NCI-H345 treated with DMSO at 0.1 percent for 48 hours (cell line): ENCODE data around the gene CSN3.
"Not testable (repeated sequence)": the region's sequence is repeated elsewhere in the genome, so short reads cannot be mapped to it uniquely, and the experiment has no call there.

Source experiments
- DNase-seq: peaks from one replicate; lab custom pipeline; 2025; ENCODE audit not compliant: unreplicated experiment; lab: John Stamatoyannopoulos, UW

The CSN3 gene, protein sequence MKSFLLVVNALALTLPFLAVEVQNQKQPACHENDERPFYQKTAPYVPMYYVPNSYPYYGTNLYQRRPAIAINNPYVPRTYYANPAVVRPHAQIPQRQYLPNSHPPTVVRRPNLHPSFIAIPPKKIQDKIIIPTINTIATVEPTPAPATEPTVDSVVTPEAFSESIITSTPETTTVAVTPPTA

DNA sequence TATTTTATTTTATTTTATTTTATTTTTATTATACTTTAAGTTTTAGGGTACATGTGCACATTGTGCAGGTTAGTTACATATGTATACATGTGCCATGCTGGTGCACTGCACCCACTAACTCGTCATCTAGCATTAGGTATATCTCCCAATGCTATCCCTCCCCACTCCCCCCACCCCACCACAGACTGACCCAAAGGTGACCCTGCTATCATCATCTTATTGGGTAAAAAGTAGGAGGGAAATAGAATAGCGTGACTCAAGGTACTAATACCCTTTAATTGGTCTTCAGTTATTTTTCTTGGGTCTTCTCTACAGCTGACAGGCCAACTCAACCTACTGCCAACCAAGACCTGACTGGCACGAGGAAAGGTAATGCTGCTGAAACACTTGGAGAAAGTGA lies at the start of gene CSN3:
TSS of gene CSN3 (plus strand) at position 301 of the 400 bp plus-strand sequence. CDS start 2,223 bp downstream, outside the sequence.
- DNase-seq = not testable (repeated sequence)

DNA sequence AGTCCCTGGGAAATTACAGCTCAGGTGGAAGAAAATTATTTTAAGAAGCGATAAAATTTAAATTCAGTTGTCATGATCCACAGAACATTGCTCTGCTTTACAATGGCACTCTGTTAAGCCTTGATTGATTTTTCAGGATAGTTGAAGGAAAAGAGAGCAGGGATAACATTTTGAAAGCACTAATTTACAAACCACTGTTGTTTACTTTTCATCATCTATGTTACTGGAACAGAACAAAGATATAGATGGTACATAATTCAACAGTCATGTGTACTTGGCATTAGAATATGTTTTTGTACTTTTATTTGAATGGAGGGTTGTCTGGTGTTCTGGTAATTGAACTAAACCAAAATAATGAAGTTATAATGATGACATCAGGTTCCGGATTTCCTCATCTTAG lies 49.5 kb upstream of the CSN3 start:
- no peak for DNase-seq

DNA sequence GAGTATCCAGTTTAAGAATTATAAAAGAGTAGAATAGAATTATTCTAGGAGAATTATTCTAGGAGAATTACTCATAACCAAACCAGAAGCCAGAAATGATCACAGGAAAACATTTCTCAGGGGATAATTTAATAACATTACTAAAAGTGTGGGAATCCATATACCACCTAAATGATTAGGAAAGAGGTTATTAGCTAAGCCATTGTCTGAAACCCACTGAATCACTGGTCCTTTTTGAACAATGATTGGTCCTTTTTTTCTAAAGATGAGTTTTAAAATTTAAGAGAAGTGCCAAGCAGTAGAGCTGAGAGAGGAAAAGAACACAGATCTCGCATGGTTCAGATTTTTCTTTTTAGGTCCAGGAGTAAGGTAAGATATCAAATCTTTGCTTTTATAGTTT lies 47.0 kb upstream of the CSN3 start, which contains the start of gene ODAM:
TSS of gene ODAM (plus strand) at position 301 of the 400 bp plus-strand sequence. CDS start 819 bp downstream, outside the sequence.
- DNase-seq = no peak

GRCh38 chr4:70196857-70197256 lies 45.5 kb upstream of the CSN3 start:
- no peak for DNase-seq

GRCh38 chr4:70197842-70198241 lies 44.6 kb upstream of the CSN3 start:
- DNase-seq = no peak

GRCh38 chr4:70203601-70204000 lies 38.8 kb upstream of the CSN3 start:
- DNase-seq = no peak

DNA sequence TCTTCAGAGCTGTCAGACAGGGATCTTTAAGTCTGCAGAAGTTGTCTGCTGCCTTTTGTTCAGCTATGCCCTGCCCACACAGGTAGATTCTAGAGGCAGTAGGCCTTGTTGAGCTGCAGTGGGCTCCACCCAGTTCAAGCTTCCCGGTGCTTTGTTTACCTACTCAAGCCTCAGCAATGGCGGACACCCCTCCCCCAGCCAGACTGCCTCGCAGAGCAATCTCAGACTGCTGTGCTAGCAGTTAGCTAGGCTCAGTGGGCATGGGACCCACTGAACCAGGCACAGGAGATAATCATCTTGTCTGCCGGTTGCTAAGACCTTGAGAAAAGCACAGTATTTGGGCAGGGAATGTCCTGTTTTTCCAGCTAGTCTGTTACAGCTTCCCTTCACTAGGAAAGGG lies 29.6 kb upstream of the CSN3 start:
- not testable (repeated sequence) for DNase-seq

DNA sequence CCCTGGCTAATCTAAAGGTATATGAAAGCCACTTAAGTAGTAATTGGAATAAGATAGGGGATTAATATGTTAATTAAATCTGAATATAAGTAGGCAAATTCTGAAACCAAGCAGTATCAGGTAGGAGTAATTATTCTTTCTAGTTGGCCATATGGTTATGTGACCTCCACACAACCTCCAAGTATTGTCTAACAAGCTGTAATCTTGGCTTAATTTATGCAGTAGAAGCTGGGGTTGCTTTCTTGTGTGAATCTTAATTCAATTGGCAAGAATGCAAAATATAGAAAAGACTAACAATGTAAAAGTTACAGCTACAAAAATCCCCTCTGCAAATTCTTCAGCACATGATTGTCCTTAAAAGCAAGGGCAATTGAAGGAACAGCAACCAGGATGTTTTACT lies 26.3 kb upstream of the CSN3 start:
- not testable (repeated sequence) for DNase-seq

DNA sequence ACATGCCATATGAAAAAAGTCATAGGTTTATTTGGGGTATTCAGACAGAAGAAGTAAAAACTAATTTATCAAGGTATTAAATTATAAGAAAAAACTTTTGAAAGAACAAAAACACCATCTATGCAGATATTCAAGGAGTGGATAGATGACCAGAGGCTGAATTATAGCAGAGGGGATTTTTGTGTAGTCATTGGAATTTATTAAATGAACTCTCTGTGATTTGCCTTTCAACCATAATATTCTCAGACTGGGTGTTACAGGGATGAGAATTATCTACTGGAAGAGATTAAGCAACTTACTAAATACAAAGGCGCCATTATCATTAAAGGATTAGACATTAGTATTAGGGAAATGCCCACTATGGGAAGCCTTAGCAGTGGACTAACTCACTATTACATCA lies 25.8 kb upstream of the CSN3 start:
- not testable (repeated sequence) for DNase-seq

DNA sequence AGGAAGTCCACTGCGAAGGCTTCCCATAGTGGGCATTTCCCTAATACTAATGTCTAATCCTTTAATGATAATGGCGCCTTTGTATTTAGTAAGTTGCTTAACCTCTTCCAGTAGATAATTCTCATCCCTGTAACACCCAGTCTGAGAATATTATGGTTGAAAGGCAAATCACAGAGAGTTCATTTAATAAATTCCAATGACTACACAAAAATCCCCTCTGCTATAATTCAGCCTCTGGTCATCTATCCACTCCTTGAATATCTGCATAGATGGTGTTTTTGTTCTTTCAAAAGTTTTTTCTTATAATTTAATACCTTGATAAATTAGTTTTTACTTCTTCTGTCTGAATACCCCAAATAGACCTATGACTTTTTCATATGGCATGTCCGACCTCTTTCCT lies 21.0 kb upstream of the CSN3 start:
- DNase-seq = not testable (repeated sequence)

- not testable (repeated sequence) for DNase-seq
These were observed 20.6 kb upstream of the CSN3 start for GRCh38 chr4:70221818-70222217.

DNA sequence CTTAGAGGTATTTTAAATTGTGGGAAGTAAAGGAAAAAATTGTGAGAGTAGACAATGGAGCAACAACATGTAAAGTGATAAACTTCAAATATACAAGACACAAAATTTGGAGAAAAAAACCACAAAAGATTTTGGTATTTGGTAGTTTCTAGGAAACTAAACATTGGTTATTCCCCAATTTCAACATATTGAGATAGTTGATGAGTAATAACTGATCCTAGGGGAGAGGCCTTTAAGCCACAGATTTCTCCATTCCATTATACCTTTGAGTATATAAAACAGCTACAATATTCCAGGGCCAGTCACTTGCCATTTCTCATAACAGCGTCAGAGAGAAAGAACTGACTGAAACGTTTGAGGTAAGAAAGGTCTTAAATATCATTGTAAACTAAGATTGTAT lies 16.6 kb upstream of the CSN3 start, which contains the start of gene FDCSP:
TSS of gene FDCSP (plus strand) at position 301 of the 400 bp plus-strand sequence. CDS start 5,071 bp downstream, outside the sequence.
- DNase-seq = no peak

DNA sequence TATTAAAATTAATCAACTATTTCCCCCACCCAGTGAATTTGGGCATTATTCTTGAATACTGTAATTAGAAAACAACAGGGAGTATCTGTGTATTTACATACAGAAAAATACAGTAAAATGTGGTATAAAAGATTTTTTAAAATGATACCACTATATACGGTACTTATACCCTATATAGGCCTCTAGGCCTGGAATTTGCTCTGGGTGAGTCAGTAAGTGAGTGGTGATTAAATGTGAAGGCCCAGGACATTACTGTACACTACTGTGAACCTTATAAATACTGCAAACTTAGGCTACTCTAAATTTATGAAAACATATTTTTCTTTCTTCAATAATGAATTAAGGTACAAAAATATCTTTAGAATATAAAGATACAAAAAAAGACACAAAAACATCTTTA lies 6.3 kb upstream of the CSN3 start:
- DNase-seq = no peak

- DNase-seq = no peak
These were observed 3.1 kb upstream of the CSN3 start for GRCh38 chr4:70239131-70239883.

GRCh38 chr4:70239884-70240591 lies 2.4 kb upstream of the CSN3 start:
- no peak for DNase-seq

- no peak for DNase-seq
These were observed 694 bp downstream of the CSN3 start for GRCh38 chr4:70243091-70243490.

GRCh38 chr4:70251250-70251944 lies 9.0 kb downstream of the CSN3 start:
- DNase-seq = no peak

GRCh38 chr4:70251945-70252277 lies 9.5 kb downstream of the CSN3 start:
- DNase-seq = no peak

GRCh38 chr4:70269674-70270073 lies 27.3 kb downstream of the CSN3 start:
- DNase-seq = no peak

DNA sequence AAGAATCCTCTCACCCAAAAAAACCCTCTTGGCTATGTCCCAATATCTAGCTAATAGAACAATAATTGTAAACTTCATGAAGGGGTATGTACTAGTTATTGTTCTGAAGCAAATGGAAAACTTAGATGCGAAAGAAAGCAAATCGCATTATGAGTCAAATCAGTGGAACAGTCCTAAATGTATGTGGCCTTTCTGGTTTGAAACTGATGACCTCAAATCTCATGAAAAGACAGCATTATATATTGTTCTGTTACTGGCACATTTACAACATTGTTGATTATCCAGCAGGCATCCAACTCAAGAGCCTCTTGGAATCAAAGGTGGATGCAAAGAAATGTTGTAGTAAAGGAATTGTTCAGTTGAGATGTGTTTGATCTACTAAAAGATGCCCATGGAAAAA lies 34.7 kb downstream of the CSN3 start:
- DNase-seq = no peak

DNA sequence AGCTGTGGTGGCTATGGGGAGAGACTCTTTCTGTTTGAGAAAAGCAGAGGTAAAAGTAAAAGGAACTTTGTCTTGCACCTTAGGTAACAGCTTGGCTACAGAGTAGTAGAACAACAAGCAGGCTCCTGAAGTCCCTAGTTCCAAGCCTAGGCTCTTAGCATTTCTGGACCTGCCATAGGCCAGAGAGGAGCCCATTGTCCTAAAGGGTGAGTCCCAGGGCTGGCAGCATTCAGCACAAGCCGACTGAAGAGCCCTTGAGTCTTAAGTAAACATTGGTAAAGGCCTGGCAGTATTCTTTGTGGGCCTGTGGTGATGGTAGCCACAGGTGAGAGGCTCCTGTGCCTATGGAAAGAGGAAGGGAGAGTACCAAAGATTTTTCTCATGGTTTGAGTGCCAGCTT lies 38.2 kb downstream of the CSN3 start:
- DNase-seq = peak; percentile 12
